GM23338 (cell line): Measurements from ENCODE around the gene PHYH. TPM values are rescaled to one million over a fixed set of nuclear protein-coding genes. Genes with fewer than 3 reads are reported as not detected.
"Not testable (repeated sequence)": the region's sequence is repeated elsewhere in the genome, so short reads cannot be mapped to it uniquely, and the experiment has no call there.

Source experiments
- ATAC-seq: fragments of 200-7000 bp; cut with Tn5 transposase; 3 replicates; pipeline ENCODE4 v1.9.1; 2020
- DNase-seq: peaks from one replicate; pipeline ENCODE4 v3.0.0-alpha.2; 2015; ENCODE audit warnings: low spot score
- H2AFZ ChIP-seq: fragments of 200-600 bp; sonication (generic); 2 replicates; pipeline ENCODE4 v1.8.0; 2016; ENCODE audit warnings: antibody characterized with exemption, mild to moderate bottlenecking, moderate library complexity
- H3F3A ChIP-seq: fragments of 200-600 bp; sonication (generic); replicated peaks from 2 replicates; pipeline ENCODE4 v1.8.0; 2017; ENCODE audit warnings: antibody characterized with exemption, mixed run types, low read depth
- H3K27ac ChIP-seq: fragments of 200-600 bp; sonication (generic); 2 replicates; pipeline ENCODE4 v1.6.1; 2016; ENCODE audit warnings: low read depth
- H3K27me3 ChIP-seq: fragments of 200-600 bp; sonication (generic); 2 replicates; pipeline ENCODE4 v1.8.0; 2016; ENCODE audit warnings: mild to moderate bottlenecking, mixed run types, moderate library complexity; ENCODE audit not compliant: insufficient read depth
- H3K36me3 ChIP-seq: fragments of 200-600 bp; sonication (generic); 2 replicates; pipeline ENCODE4 v1.8.0; 2016; ENCODE audit warnings: mild to moderate bottlenecking; ENCODE audit not compliant: insufficient read depth
- H3K4me1 ChIP-seq: fragments of 200-600 bp; sonication (generic); 2 replicates; pipeline ENCODE4 v1.8.0; 2016; ENCODE audit warnings: mild to moderate bottlenecking, moderate library complexity; ENCODE audit not compliant: insufficient read depth
- H3K4me2 ChIP-seq: fragments of 200-600 bp; sonication (generic); 2 replicates; pipeline ENCODE4 v1.7.1; 2017; ENCODE audit warnings: mixed run types
- H3K4me3 ChIP-seq: fragments of 200-600 bp; sonication (generic); 2 replicates; pipeline ENCODE4 v1.6.1; 2016; ENCODE audit warnings: mixed run types
- H3K79me2 ChIP-seq: fragments of 200-600 bp; sonication (generic); replicated peaks from 2 replicates; pipeline ENCODE4 v1.8.0; 2017; ENCODE audit warnings: mild to moderate bottlenecking; ENCODE audit not compliant: insufficient read depth
- H3K9me2 ChIP-seq: fragments of 200-600 bp; sonication (generic); 2 replicates; pipeline ENCODE4 v1.8.0; 2017; ENCODE audit not compliant: insufficient read depth
- H4K20me1 ChIP-seq: fragments of 200-600 bp; sonication (generic); replicated peaks from 2 replicates; pipeline ENCODE4 v1.8.0; 2017; ENCODE audit warnings: mild to moderate bottlenecking; ENCODE audit not compliant: insufficient read depth
- H3K27ac Mint-ChIP-seq: 2 replicates; pipeline ENCODE4 v1.8.0; 2020; ENCODE audit warnings: inconsistent platforms, mild to moderate bottlenecking, moderate library complexity, mixed read lengths
- H3K27me3 Mint-ChIP-seq: 3 replicates; pipeline ENCODE4 v1.8.0; 2022; ENCODE audit warnings: low read depth, mild to moderate bottlenecking, moderate library complexity, mixed read lengths, inconsistent platforms; ENCODE audit not compliant: insufficient read depth, poor library complexity
- H3K36me3 Mint-ChIP-seq: 3 replicates; pipeline ENCODE4 v1.8.0; 2021; ENCODE audit warnings: low read depth, mild to moderate bottlenecking, inconsistent platforms, moderate library complexity, mixed read lengths
- H3K4me1 Mint-ChIP-seq: 3 replicates; pipeline ENCODE4 v1.8.0; 2020; ENCODE audit warnings: mild to moderate bottlenecking, inconsistent platforms, mixed read lengths
- H3K4me3 Mint-ChIP-seq: 3 replicates; pipeline ENCODE4 v1.8.0; 2021; ENCODE audit warnings: moderate library complexity, mild to moderate bottlenecking, inconsistent platforms, mixed read lengths
- H3K9me3 Mint-ChIP-seq: 3 replicates; pipeline ENCODE4 v1.8.0; 2020; ENCODE audit warnings: moderate library complexity, mild to moderate bottlenecking, inconsistent platforms, mixed read lengths
- CREB1 ChIP-seq: fragments of 250-450 bp; sonication (Bioruptor Pico); IDR thresholded peaks from 2 replicates; pipeline ENCODE4 v1.5.0; 2020; ENCODE audit warnings: low read depth, mild to moderate bottlenecking, moderate library complexity
- EZH2phosphoT487 ChIP-seq: fragments of 200-600 bp; sonication (generic); IDR thresholded peaks from one replicate; pipeline ENCODE4 v1.8.1; 2018; ENCODE audit warnings: antibody characterized with exemption; ENCODE audit not compliant: unreplicated experiment
- NANOG ChIP-seq: IDR thresholded peaks from 2 replicates; pipeline ENCODE4 v1.6.1; 2016; ENCODE audit warnings: antibody characterized with exemption, borderline replicate concordance
- POLR2AphosphoS5 ChIP-seq: IDR thresholded peaks from 2 replicates; pipeline ENCODE4 v1.6.1; 2016; ENCODE audit warnings: antibody characterized with exemption, low read depth
- polyA plus RNA-seq: library from polyadenylated mRNA; unstranded; fragments of >200 nt; fragmentation: Nextera tagmentation; extraction: Ambion mirVana; gene quantifications from 2 replicates; pipeline ENCODE4 v1.2.1, GENCODE V29; 2016
- total RNA-seq: library from RNA; depleted of rRNA; stranded (reverse); fragments of >200 nt; shearing (Covaris generic); gene quantifications from 2 replicates; pipeline ENCODE4 v1.2.3, GENCODE V29; 2014
- TF ChIP-seq, protein P1 (sequence below), 2 experiments: fragments of 200-600 bp in 1 of 2; sonication (generic) in 1 of 2; conservative IDR thresholded peaks; 2 replicates each; pipeline versions ENCODE4 v1.5.1 to v1.6.1; 2016 to 2017; ENCODE audit warnings: antibody characterized with exemption in 2 of 2, low read depth in 2 of 2, mild to moderate bottlenecking in 2 of 2, moderate library complexity in 1 of 2

PHYH gene
- total and polyA plus RNA-seq, 2 experiments from 2014 or later, result 10.9 to 29.8 TPM

DNA sequence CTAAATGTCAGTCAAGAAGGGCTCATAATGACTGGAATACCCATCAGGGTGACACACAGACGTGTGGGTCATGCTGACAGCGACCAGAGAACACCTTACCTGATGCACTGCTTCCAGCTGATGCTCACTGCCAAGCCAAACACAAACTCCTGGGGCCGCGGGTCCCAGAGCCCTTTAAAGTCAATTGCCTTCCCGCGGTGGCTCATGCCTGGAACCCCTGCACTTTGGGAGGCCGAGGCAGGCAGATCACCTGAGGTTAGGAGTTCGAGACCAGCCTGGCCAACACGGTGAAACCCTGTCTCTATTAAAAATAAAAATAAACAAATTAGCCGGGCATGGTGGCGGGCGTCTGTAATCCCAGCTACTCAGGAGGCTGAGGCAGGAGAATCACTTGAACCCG lies 65.1 kb downstream of the PHYH start:
- Histone ChIP-seq H3K4me1 (peaks cover 38% of the 10 kb centered on the region), H3K4me2 (peak overlapping the region; percentile 82), H2AFZ (peak overlapping the region; percentile 96; the same call in 1 of the 2 replicates)
- not testable (repeated sequence) for H3K79me2 ChIP-seq, DNase-seq, H3K9me2 ChIP-seq, H3K27me3 ChIP-seq, H3K36me3 ChIP-seq, H3K27ac Mint-ChIP-seq, ATAC-seq, H3K4me3 Mint-ChIP-seq, H3K9me3 Mint-ChIP-seq, H3K27ac ChIP-seq, H4K20me1 ChIP-seq, H3K27me3 Mint-ChIP-seq, H3K4me3 ChIP-seq, H3F3A ChIP-seq, H3K36me3 Mint-ChIP-seq
- H3K4me1 Mint-ChIP-seq, result peaks cover 34% of the 10 kb centered on the region

DNA sequence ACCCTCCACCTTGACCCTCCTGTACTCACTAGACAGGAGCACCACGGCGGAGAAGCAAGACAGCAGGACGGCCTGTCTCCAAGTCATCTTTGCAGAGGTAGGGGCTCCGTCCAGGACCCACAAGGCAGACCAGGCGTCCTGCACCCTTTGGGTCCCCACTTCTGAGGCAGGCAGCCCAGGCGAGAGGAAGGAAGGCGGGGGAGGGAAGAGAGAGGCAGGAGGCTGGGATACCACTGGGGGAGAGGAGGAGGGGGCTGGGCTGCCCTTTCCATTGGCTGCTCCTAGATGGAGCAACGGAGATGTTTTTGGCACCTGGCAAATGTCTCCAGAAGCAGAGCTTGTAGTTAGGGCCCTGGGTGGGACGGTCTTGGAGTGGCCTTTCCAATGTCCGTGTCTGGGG lies 65.7 kb downstream of the PHYH start, which contains the start of gene UCMA:
TSS of gene UCMA (minus strand) at position 203 of the 400 bp plus-strand sequence. CDS start at position 87, 116 bp downstream.
- no peaks in the 10 kb centered on the region for H3K36me3 Mint-ChIP-seq

GRCh38 chr10:13233358-13233757 lies 66.5 kb downstream of the PHYH start:
- H2AFZ ChIP-seq, result peak overlapping the region; percentile 89
- Mint-ChIP-seq H3K27me3 (peaks cover 5% of the 10 kb centered on the region), H3K36me3 (no peaks in the 10 kb centered on the region), H3K4me3 (peak overlapping the region; percentile 51), H3K4me1 (peaks cover 40% of the 10 kb centered on the region), H3K9me3 (no peaks in the 10 kb centered on the region), H3K27ac (no peak overlapping the region)
- peak overlapping the region; percentile 49 for H3K4me3 ChIP-seq
- no peaks in the 10 kb centered on the region for H3K79me2 ChIP-seq
- 0 out of 2 replicates have a peak, but pooled peaks cover 6% of the 10 kb centered on the region for H3K9me2 ChIP-seq
- ATAC-seq (peak; percentile 63), DNase-seq (peak; percentile 53)
- H3K27ac ChIP-seq, result no peak overlapping the region
- peaks cover 6% of the 10 kb centered on the region for H3F3A ChIP-seq
- TF ChIP-seq EZH2phosphoT487, result no peak
- no peak for TF ChIP-seq CREB1
- TF ChIP-seq POLR2AphosphoS5, result no peak
- TF ChIP-seq, protein P1, sequence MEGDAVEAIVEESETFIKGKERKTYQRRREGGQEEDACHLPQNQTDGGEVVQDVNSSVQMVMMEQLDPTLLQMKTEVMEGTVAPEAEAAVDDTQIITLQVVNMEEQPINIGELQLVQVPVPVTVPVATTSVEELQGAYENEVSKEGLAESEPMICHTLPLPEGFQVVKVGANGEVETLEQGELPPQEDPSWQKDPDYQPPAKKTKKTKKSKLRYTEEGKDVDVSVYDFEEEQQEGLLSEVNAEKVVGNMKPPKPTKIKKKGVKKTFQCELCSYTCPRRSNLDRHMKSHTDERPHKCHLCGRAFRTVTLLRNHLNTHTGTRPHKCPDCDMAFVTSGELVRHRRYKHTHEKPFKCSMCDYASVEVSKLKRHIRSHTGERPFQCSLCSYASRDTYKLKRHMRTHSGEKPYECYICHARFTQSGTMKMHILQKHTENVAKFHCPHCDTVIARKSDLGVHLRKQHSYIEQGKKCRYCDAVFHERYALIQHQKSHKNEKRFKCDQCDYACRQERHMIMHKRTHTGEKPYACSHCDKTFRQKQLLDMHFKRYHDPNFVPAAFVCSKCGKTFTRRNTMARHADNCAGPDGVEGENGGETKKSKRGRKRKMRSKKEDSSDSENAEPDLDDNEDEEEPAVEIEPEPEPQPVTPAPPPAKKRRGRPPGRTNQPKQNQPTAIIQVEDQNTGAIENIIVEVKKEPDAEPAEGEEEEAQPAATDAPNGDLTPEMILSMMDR (conservative IDR thresholded peaks at IDR 0.05; ENCODE audit: low read depth in 2 of 2), result no peak
- no peaks in the 10 kb centered on the region for H3K36me3 ChIP-seq
- H4K20me1 ChIP-seq, result no peaks in the 10 kb centered on the region
- H3K4me2 ChIP-seq, result peak overlapping the region; percentile 82
- H3K4me1 ChIP-seq, result peaks cover 41% of the 10 kb centered on the region
- H3K27me3 ChIP-seq, result no peaks in the 10 kb centered on the region

More for the DNA sequence above, 65.7 kb downstream of the PHYH start, which contains the start of gene UCMA:
- H4K20me1 ChIP-seq, result no peaks in the 10 kb centered on the region
- peak within 1 kb of the TSS; percentile 51 for H3K4me3 Mint-ChIP-seq
- no peak for TF ChIP-seq NANOG
- TF ChIP-seq, protein P1 (conservative IDR thresholded peaks at IDR 0.05; ENCODE audit: low read depth in 2 of 2), result 0 out of 4 replicates have a peak, but pooled peaks of 1 of the 2 experiments have one; percentile 1
- 0 out of 2 replicates have a peak, but pooled peaks cover 6% of the 10 kb centered on the region for H3K9me2 ChIP-seq
- H3K4me3 ChIP-seq, result peak within 1 kb of the TSS; percentile 49
- H3F3A ChIP-seq, result peaks cover 6% of the 10 kb centered on the region
- ATAC-seq (peak; percentile 78), DNase-seq (peak; percentile 56)
- H3K36me3 ChIP-seq, result no peaks in the 10 kb centered on the region
- no peak within 1 kb of the TSS for H3K27ac ChIP-seq
- peaks cover 40% of the 10 kb centered on the region for H3K4me1 Mint-ChIP-seq
- H3K79me2 ChIP-seq, result no peaks in the 10 kb centered on the region
- peak within 1 kb of the TSS; percentile 96 for H2AFZ ChIP-seq
- no peaks in the 10 kb centered on the region for H3K27me3 ChIP-seq
- H3K4me2 ChIP-seq, result peak within 1 kb of the TSS; percentile 82
- H3K9me3 Mint-ChIP-seq, result no peaks in the 10 kb centered on the region
- H3K27ac Mint-ChIP-seq, result no peak within 1 kb of the TSS
- peaks cover 5% of the 10 kb centered on the region for H3K27me3 Mint-ChIP-seq
- H3K4me1 ChIP-seq, result peaks cover 41% of the 10 kb centered on the region
